Measurements from ENCODE around the gene CCDC47.
"Not testable (repeated sequence)": the region's sequence is repeated elsewhere in the genome, so short reads cannot be mapped to it uniquely, and the experiment has no call there.

Gene CCDC47

GRCh38 chr17:63780928-63781327 lies 7.5 kb upstream of the CCDC47 start:
- no peak for DNase-seq

DNA sequence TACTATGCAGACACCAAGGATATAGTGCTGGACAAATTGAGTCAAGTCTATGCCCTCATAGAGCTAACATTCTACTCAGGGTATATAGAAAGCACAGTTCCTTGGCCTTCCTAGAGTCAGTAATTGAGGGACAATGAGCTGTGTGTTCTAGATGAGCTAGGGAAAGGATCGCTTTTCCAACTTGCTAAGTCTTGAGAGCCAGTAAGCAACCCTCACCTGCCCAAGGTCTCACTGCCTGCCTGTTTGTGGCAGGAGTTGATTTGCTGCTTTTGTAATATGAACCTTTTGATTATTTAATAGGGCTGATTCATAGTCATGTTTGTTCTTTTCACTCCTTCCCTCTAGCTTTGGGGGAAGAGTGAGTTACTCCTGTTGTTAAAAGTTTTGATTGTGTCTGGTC lies 7.1 kb upstream of the CCDC47 start:
- DNase-seq, result no peak

GRCh38 chr17:63775420-63775819 lies 2.0 kb upstream of the CCDC47 start:
- DNase-seq, result no peak

- no peak for DNase-seq
Measured at GRCh38 chr17:63774969-63775265, 1.5 kb upstream of the CCDC47 start.

DNA sequence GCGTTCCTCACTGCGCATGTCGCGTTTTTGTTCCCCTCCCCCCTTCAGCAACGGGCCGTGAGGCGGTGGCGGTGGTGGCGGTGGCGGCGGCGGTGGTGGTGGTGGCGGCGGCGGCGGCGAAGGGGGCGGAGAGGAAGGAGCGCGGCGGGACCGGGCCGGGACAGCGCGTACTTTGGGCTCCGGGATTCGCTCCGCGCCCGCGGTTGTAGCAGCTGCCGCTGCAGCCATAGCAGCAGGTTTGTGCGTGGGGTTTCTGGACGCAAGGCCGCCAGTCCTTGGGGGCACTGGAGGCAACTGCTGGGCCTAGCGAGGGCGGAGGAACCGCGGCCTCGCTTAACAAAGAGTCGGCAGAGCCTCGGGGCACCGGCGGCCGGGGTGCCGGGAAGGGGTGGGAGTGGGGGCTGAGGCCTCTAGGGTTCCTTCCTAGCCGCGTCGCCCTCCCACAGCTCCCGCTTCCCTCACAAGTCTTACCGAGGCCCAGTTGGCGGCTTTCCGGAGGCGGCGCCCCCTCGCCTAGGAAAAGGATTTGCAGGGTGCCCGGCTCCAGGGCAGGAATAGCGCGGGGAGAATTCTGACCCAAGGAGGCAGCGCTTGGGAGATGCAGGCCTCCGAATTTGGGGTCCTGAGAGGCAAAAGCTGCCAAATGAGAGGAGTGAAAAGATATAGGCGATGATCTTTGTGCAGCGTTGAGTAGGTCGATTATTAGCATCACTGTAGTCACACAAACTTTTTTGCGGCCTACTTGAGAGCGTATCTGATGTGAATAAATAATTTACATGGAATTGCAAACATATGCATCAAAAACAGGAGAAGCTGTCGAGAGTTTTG lies 958 bp upstream of the CCDC47 start, which contains the start of gene DDX42:
DDX42 (plus strand) TSS at position 30 of the 828 bp plus-strand sequence. CDS start 12,880 bp downstream, outside the sequence.
- no peak for DNase-seq

GRCh38 chr17:63772801-63773271 lies 561 bp downstream of the CCDC47 start:
- DNase-seq, result no peak

DNA sequence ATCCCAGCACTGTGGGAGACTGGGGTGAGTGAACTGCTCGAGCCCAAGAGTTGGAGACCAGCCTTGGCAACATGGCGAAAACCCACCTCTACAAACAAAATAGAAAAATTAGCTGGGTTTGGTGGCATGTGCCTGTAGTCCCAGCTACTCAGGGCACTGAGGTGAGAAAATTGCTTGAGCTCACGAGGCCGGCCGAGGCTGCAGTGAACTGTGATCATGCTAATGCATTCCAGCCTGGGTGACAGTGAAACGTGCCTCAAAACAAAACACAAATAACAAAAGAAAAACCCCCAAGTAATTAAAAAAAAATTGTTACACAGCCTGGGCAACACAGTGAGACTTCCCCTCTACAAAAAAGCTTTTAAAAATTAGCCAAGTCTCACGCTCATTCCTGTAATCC lies 5.0 kb downstream of the CCDC47 start:
- no peak for DNase-seq

DNA sequence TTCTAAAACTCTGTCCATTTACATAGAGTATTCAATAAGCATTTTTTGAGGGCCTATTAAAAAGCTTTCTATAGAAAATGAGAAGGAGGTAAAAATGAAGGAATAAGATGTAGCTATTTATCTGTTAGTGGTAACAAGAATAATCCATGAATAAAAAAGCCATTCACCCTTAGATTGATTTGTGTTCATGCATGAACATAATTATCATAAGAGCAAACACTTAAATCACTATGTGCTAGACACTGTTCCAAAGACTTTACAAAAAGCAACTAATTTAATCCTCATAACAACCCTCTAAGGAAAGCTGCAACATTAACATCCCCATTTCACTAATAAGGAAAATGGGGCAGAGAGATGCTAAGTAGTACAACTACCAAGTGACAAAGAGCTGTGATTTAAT lies 6.6 kb downstream of the CCDC47 start:
- DNase-seq, result no peak

GRCh38 chr17:63764716-63765115 lies 8.7 kb downstream of the CCDC47 start:
- no peak for DNase-seq

GRCh38 chr17:63762161-63763078 lies 11.0 kb downstream of the CCDC47 start:
- no peak for DNase-seq

- DNase-seq, result no peak
Measured at GRCh38 chr17:63760771-63761539, 12.4 kb downstream of the CCDC47 start.

DNA sequence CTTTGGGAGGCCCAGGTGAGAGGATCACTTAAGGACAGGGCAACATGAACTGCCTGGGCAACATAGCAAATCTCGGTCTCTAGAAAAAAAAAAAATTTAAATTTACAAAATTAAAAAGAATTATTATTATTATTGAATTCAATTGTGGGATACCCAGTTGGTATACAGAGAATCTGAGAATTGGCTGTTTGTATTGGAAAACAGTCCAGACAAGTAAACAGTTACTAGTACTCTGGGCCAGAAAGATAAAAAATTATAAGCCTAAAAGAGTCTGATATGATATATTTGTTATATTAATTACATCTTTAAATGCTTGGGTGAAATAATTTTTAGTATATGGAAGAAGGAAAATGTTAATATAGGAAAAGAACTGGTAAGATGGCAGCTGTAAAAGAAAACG lies 15.0 kb downstream of the CCDC47 start:
- no peak for DNase-seq

- DNase-seq, result no peak
Measured at GRCh38 chr17:63754046-63754445, 19.4 kb downstream of the CCDC47 start.

GRCh38 chr17:63753215-63753614 lies 20.2 kb downstream of the CCDC47 start:
- DNase-seq, result no peak

GRCh38 chr17:63752707-63753106 lies 20.7 kb downstream of the CCDC47 start:
- DNase-seq, result no peak

DNA sequence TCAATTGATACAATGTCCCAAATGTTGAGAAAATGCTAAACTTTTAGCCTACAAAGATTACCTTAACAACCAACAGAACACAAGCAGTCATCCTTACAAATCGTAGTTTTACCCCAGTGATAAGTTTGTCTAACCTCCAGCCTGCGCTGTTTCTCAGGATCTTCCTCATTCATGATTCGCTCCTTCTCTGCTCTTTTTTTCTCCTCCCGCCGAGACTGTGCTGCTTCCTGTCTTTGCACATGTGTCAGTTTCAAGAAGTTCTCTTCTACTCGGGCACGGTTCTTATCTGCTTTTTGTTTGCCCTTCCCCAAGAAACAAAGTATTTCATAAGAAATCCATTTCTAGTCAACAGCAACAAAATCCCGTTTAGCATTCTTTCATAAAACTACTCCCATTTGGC lies 21.6 kb downstream of the CCDC47 start:
- no peak for DNase-seq

GRCh38 chr17:63741408-63742173 lies 31.8 kb downstream of the CCDC47 start, which contains the start of gene STRADA:
Gene STRADA (minus strand): TSS chr17:63741799. CDS start chr17:63728369, 13,430 bp downstream.
- DNase-seq, result peak; percentile 99

GRCh38 chr17:63741143-63741407 lies 32.3 kb downstream of the CCDC47 start:
- DNase-seq, result no peak

GRCh38 chr17:63740464-63741142 lies 32.8 kb downstream of the CCDC47 start:
- no peak for DNase-seq

DNA sequence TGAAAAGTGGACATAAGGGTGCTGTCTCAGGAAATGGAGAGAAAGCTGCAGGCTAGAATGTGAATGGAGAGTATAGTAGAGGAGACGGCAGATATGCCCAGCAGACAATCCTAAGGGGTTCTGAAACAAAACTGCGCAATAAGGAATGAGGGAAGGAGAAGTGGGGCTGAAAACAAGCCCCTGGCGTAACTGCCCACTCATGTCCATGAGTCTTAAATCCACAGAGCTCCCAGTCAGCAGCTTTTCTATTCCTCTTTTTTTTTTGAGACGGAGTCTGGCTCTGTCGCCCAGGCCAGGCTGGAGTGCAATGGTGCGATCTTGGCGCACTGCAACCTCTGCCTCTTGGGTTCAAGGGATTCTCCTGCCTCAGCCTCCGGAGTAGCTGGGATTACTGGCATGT lies 37.7 kb downstream of the CCDC47 start:
- DNase-seq, result no peak

DNA sequence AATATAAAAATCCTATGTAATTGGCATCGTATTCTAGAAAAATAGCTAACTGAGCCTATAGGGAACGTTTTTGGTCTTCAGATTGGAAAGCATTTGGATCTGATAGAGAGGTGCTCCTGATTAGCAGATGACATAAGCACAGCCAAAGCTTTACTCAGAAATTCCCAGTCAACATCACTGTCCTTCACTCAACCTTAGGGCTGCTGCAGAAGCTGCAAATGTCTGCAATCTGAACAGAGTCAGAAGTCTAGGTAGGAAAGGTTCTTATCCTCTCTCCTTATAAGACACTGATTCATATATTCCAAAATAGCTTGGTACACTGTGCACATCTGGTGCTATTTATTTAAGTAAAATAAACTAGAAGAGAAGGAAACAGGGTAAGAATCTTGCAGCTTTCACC lies 51.0 kb downstream of the CCDC47 start:
- no peak for DNase-seq

DNA sequence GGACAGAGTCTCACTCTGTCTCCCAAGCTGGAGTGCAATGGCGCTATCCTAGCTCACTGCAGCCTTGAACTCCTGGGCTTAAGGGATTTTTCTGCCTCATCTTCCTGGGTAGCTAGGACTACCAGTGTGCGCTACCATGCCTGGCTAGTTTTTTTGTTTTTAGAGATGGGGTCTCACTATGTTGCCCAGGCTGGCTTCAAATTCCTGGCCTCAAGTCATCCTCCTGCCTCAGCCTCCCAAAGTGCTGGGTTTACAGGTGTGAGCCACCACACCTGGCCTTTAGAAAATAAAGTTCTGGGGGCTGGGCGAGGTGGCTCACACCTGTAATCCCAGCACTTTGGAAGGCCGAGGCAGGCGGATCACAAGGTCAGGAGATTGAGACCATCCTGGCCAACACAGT lies 53.2 kb downstream of the CCDC47 start:
- DNase-seq, result not testable (repeated sequence)

All from stimulated activated CD4-positive, alpha-beta T cell treated with anti-CD3 and anti-CD28 coated beads, Interleukin-1b, Interleukin-23, amount 100 ng/mL, for 48 hours (primary cell).